K562 (cell line): ENCODE measurements around the gene ATF7IP. TPM values are rescaled to one million over a fixed set of nuclear protein-coding genes. Genes with fewer than 3 reads are reported as not detected.

Experiments
- CTCF ChIP-seq, 3 experiments: IDR thresholded peaks in 2 of 3; conservative IDR thresholded peaks in 1 of 3; 2 replicates each; pipeline ENCODE4 v1.5.1; 2011 to 2012; ENCODE audit warnings: low read length in 3 of 3, mild to moderate bottlenecking in 3 of 3, control low read depth in 2 of 3, improper control_type of control experiment in 1 of 3, inconsistent platforms in 1 of 3, low read depth in 1 of 3, mixed read lengths in 1 of 3, moderate library complexity in 1 of 3; ENCODE audit not compliant: insufficient read depth in 2 of 3
- CXXC5 ChIP-seq: fragments of 250-450 bp; sonication (Bioruptor Pico); IDR thresholded peaks from 2 replicates; pipeline ENCODE4 v1.8.0; 2022; ENCODE audit warnings: inconsistent platforms, mild to moderate bottlenecking, moderate library complexity
- FOXM1 ChIP-seq, 2 experiments: fragments of 450-650 bp in 1 of 2; sonication (generic) in 1 of 2; formaldehyde crosslinking in 1 of 2; IDR thresholded peaks; 2 replicates each; pipeline versions ENCODE4 v1.6.1 to v1.9.0; 2017 to 2022; ENCODE audit warnings: low read depth in 2 of 2, mild to moderate bottlenecking in 2 of 2, missing genetic modification reagents in 1 of 2, moderate library complexity in 1 of 2
- MCM7 ChIP-seq, 2 experiments: fragments of 450-650 bp; IDR thresholded peaks; 2 replicates each; pipeline ENCODE4 v1.6.1; 2016 to 2018
- NEUROD1 ChIP-seq: fragments of 150-350 bp; IDR thresholded peaks from 2 replicates; pipeline ENCODE4 v1.6.1; 2014; ENCODE audit warnings: borderline replicate concordance, low read length, low read depth; ENCODE audit not compliant: partially characterized antibody
- NR2C1 ChIP-seq, 2 experiments: fragments of 450-650 bp; IDR thresholded peaks; 2 replicates each; pipeline ENCODE4 v1.6.1; 2017; ENCODE audit warnings: mild to moderate bottlenecking in 2 of 2, antibody characterized with exemption in 1 of 2, inconsistent platforms in 1 of 2, missing compliant biosample characterization in 1 of 2, missing genetic modification characterization in 1 of 2
- PHF8 ChIP-seq: fragments of 200-600 bp; sonication (generic); IDR thresholded peaks from 2 replicates; pipeline ENCODE4 v1.6.1; 2012; ENCODE audit warnings: mixed run types, mild to moderate bottlenecking, inconsistent platforms, low read length, moderate library complexity, borderline replicate concordance
- PKNOX1 ChIP-seq: fragments of 450-650 bp; IDR thresholded peaks from 2 replicates; pipeline ENCODE4 v1.6.1; 2016
- RAD21 ChIP-seq, 2 experiments: fragments of 250-450 bp in 1 of 2; fragments of 450-650 bp in 1 of 2; sonication (Bioruptor Pico) in 1 of 2; formaldehyde crosslinking in 1 of 2; IDR thresholded peaks in 1 of 2; conservative IDR thresholded peaks in 1 of 2; 2 replicates each; pipeline versions ENCODE4 v1.4.0 to v1.8.0; 2020 to 2022; ENCODE audit warnings: mild to moderate bottlenecking in 2 of 2, moderate library complexity in 1 of 2
- REST ChIP-seq, 2 experiments: fragments of 450-650 bp; formaldehyde crosslinking in 1 of 2; IDR thresholded peaks; 2 replicates each; pipeline versions ENCODE4 v1.4.0 to v1.6.1; 2014 to 2020; ENCODE audit warnings: mild to moderate bottlenecking in 2 of 2, borderline replicate concordance in 1 of 2, low read depth in 1 of 2
- ZBTB1 ChIP-seq: sonication (generic); formaldehyde crosslinking; IDR thresholded peaks from 2 replicates; pipeline ENCODE4 v1.8.1; 2023; ENCODE audit warnings: missing genetic modification reagents, low read depth, mild to moderate bottlenecking, borderline replicate concordance
- ZNF143 ChIP-seq: sonication (generic); formaldehyde crosslinking; IDR thresholded peaks from 2 replicates; pipeline ENCODE4 v1.9.0; 2022; ENCODE audit warnings: mild to moderate bottlenecking, missing genetic modification reagents
- ZNF23 ChIP-seq: fragments of 250-450 bp; sonication (Bioruptor Pico); IDR thresholded peaks from 2 replicates; pipeline ENCODE4 v1.4.0; 2020; ENCODE audit warnings: mild to moderate bottlenecking
- polyA plus RNA-seq, 8 experiments: library from polyadenylated mRNA; depleted of rRNA in 4 of 8; stranded (reverse) in 5 of 8; unstranded in 3 of 8; fragments of >200 nt; fragmentation: Nextera tagmentation in 2 of 8; fragmentation: Illumina TruSeq in 1 of 8; extraction: Ambion mirVana in 2 of 8; extraction: Trizol in 1 of 8; gene quantifications; 2 replicates each; pipeline versions ENCODE4 v1.2.1 to v1.2.3, GENCODE V29; 2011 to 2014; ENCODE audit warnings: inconsistent platforms in 1 of 8, missing spikeins in 1 of 8
- total RNA-seq, 7 experiments: library from RNA; depleted of rRNA in 6 of 7; stranded (reverse); fragments of >200 nt in 6 of 7; fragmentation: Illumina TruSeq in 2 of 7; extraction: Trizol in 2 of 7; gene quantifications; 2 replicates each; pipeline versions ENCODE4 v1.2.1 to v1.2.3, GENCODE V29; 2011 to 2021; ENCODE audit warnings: low replicate concordance in 1 of 7

ATF7IP gene
- total and polyA plus RNA-seq, 9 of the 15 experiments (the other 6 are each of a cell fraction or from before 2014, with no cell fraction given): 2.8 to 27.1 (median 11.0) TPM

- no peak for TF ChIP-seq NR2C1 (IDR thresholded peaks at IDR 0.05)
- no peak for TF ChIP-seq NR2C1 (tag; IDR thresholded peaks at IDR 0.05)
- TF ChIP-seq NEUROD1: no peak
- TF ChIP-seq CTCF (IDR thresholded peaks at IDR 0.05 in 2 of 3, conservative IDR thresholded peaks at IDR 0.05 in 1 of 3; ENCODE audit: insufficient read depth in 2 of 3, low read depth in 1 of 3, low read length in 3 of 3): peak in 1 of 3 experiments; percentile 40; a peak in 2 of 6 replicates
- no peak for TF ChIP-seq MCM7 (IDR thresholded peaks at IDR 0.05)
- no peak for TF ChIP-seq ZNF143
- TF ChIP-seq CXXC5: peak; percentile 89
- peak; percentile 49; the same call in 1 of the 2 replicates for TF ChIP-seq PKNOX1
- 0 out of 2 replicates have a peak, but pooled peaks have one; percentile 20 for TF ChIP-seq REST (IDR thresholded peaks at IDR 0.05; ENCODE audit: borderline replicate concordance)
- no peak for TF ChIP-seq REST (CRISPR knock-in tag; IDR thresholded peaks at IDR 0.05; ENCODE audit: low read depth)
- peak; percentile 81 for TF ChIP-seq ZBTB1 (CRISPR knock-in tag)
- TF ChIP-seq RAD21 (CRISPR knock-in tag; conservative IDR thresholded peaks at IDR 0.05 in 1 of 2, IDR thresholded peaks at IDR 0.05 in 1 of 2): peak; percentile 28 to 47; a peak in 3 of 4 replicates
- TF ChIP-seq ZNF23 (CRISPR knock-in tag): no peak
- TF ChIP-seq FOXM1 (IDR thresholded peaks at IDR 0.05; ENCODE audit: low read depth): peak; percentile 98
- TF ChIP-seq FOXM1 (CRISPR knock-in tag; IDR thresholded peaks at IDR 0.05; ENCODE audit: low read depth): peak; percentile 97
- TF ChIP-seq PHF8: peak; percentile 49; the same call in 1 of the 2 replicates
Observed at GRCh38 chr12:14365294-14366208, at the start of gene ATF7IP (continued).
